ENCODE results near the gene TP73. TPM values are rescaled to one million over a fixed set of nuclear protein-coding genes. Genes with fewer than 3 reads are reported as not detected.
"Not testable (repeated sequence)": the region's sequence is repeated elsewhere in the genome, so short reads cannot be mapped to it uniquely, and the experiment has no call there.

The TP73 gene
- total RNA-seq, 1 donor from 2014 or later = 0.05 TPM

DNA sequence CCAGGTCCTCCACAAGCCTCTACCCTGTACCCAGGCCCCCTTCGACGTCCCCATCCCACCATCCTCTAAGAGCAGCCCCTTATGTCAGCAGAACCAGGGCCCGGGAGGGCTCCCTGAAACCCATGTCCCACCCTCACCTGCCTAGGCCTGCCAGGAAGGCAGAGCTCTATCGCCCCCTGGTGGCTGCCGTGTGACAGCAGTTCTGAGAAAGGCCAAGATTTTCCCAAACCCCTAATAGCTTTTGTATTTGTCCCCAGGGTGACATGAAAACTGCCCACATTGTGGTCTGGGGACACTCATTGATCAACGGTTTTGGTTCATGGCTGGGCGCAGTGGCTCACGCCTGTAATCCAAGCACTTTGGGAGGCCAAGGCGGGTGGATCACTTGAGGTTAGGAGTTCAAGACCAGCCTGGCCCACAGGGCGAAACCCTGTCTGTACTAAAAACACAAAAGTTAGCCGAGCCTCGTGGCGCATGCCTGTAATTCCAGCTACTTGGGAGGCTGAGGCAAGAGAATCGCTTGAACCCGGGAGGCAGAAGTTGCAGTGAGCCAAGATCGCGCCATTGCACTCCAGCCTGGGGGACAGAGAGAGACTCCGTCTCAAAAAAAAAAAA, 72.2 kb downstream of the TP73 start:
- peaks cover 35% of the 10 kb centered on the region for H3K27me3 ChIP-seq (ENCODE audit: low read depth)
- H3K27ac ChIP-seq (replicated peaks) = not testable (repeated sequence)

DNA sequence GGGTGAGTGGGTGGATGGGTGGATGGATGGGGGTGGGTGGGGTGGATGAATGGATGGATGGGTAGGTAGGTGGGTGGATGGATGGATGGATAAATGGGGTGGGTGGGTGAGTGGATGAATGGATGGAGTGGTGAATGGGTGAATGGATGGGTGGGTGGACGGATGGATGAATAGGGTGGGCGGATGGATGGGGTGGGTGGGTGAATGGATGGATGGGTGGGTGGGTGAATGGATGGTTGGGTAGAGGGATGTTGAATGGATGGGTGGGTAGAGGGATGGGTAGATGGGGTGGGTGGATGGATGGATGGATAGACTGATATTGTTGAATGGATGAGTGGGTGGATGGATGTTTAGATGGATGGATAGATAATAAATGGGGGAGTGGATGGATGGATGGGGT, 73.0 kb downstream of the TP73 start:
- Histone ChIP-seq H3K4me1 (peaks cover 5% of the 10 kb centered on the region), H3K4me3 (no peak overlapping the region), H3K27me3 (ENCODE audit: low read depth) (peaks cover 43% of the 10 kb centered on the region), H3K9me3 (replicated peaks) (no peaks in the 10 kb centered on the region), H3K27ac (replicated peaks) (no peak overlapping the region), H3K36me3 (no peaks in the 10 kb centered on the region)
- DNase-seq = no peak
- TF ChIP-seq, protein P1, sequence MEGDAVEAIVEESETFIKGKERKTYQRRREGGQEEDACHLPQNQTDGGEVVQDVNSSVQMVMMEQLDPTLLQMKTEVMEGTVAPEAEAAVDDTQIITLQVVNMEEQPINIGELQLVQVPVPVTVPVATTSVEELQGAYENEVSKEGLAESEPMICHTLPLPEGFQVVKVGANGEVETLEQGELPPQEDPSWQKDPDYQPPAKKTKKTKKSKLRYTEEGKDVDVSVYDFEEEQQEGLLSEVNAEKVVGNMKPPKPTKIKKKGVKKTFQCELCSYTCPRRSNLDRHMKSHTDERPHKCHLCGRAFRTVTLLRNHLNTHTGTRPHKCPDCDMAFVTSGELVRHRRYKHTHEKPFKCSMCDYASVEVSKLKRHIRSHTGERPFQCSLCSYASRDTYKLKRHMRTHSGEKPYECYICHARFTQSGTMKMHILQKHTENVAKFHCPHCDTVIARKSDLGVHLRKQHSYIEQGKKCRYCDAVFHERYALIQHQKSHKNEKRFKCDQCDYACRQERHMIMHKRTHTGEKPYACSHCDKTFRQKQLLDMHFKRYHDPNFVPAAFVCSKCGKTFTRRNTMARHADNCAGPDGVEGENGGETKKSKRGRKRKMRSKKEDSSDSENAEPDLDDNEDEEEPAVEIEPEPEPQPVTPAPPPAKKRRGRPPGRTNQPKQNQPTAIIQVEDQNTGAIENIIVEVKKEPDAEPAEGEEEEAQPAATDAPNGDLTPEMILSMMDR (IDR thresholded peaks at IDR 0.05; ENCODE audit: borderline replicate concordance) = no peak
- intact Hi-C loops (cut with micrococcal nuclease) = no loop called here

More for the DNA sequence above, 72.2 kb downstream of the TP73 start:
- H3K9me3 ChIP-seq (replicated peaks); H3K36me3 ChIP-seq; intact Hi-C loops (cut with micrococcal nuclease); H3K4me1 ChIP-seq; H3K4me3 ChIP-seq: not testable (repeated sequence)
- TF ChIP-seq, protein P1 (IDR thresholded peaks at IDR 0.05; ENCODE audit: borderline replicate concordance) = peak; percentile 96
- peak; percentile 60 for DNase-seq

DNA sequence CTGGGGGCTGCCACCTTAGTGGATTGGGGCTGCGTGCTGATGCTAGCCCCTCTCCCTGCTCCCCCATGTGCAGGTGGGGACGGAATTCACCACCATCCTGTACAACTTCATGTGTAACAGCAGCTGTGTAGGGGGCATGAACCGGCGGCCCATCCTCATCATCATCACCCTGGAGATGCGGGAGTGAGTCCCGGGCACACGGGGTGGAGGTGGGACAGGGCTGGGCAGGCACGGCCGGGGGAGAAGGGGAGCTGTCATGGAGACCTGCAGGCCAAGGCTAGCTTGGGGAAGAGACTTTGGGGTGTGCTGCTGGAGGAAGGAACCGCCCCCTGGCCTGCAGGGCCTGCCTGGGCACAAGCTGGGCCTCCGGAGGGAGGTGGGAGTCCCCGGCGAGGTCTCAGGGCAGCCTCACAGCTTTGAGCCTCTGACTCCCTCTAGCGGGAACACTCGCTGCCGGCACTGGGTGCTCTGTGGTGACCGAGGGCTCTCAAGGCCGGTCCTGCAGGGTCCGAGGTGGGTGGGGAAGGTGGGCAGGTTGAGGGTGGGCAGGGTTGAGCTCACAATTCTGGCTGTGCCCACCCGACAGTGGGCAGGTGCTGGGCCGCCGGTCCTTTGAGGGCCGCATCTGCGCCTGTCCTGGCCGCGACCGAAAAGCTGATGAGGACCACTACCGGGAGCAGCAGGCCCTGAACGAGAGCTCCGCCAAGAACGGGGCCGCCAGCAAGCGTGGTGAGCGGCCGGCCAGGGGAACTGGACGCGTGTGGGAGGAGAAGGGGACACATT, 74.9 kb downstream of the TP73 start:
- Histone ChIP-seq H3K36me3 (no peaks in the 10 kb centered on the region), H3K27ac (replicated peaks) (no peak overlapping the region), H3K9me3 (replicated peaks) (no peaks in the 10 kb centered on the region), H3K4me3 (no peak overlapping the region), H3K4me1 (peaks cover 11% of the 10 kb centered on the region), H3K27me3 (ENCODE audit: low read depth) (peaks cover 62% of the 10 kb centered on the region)
- TF ChIP-seq, protein P1 (IDR thresholded peaks at IDR 0.05; ENCODE audit: borderline replicate concordance) = peak; percentile 56
- no peak for DNase-seq
- intact Hi-C loops (cut with micrococcal nuclease) = no loop called here

DNA sequence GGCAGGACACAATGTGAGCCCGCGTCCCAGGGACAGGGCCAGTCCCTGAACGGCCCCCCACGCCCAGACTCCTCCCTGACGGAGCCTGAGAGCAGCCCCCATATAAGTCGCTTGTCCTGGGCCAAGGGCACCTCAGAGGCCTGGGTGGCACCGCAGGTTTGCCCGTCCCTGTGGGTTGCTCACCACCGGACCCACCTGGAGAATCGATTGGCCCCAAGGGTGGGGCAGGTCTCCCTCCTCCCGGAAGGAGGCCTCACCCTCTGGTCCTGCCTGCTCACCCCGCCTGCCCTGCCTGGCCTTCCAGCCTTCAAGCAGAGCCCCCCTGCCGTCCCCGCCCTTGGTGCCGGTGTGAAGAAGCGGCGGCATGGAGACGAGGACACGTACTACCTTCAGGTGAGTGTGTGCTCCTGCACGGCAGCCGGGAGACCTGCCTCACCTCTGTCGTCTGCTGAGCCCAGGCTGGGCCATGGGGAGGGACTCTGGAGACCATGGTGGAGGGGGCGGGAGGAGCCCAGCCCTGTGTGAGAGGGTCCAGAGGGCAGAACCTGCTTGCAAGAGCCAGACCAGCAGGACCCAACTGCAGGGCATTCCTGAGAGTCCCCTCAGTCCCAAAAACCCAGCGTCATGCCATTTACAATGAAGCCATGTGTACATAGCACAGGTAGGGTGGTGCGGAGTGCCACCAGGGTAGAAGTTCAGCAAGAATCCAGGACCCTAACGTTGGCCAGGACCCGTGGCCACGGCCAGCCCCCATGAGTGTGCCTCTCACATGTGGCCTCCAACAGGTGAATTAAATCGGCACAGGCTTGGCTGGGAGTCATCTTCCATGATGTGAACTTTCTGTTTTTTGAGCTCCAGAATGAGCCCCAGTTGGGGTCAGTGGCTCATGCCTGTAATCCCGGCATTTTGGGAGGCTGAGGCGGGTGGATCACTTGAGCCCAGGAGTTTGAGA, 75.8 kb downstream of the TP73 start:
- intact Hi-C loops (cut with micrococcal nuclease) = no loop called here
- DNase-seq = no peak
- TF ChIP-seq, protein P1 (IDR thresholded peaks at IDR 0.05; ENCODE audit: borderline replicate concordance) = no peak
- no peaks in the 10 kb centered on the region for H3K36me3 ChIP-seq
- peaks cover 71% of the 10 kb centered on the region for H3K27me3 ChIP-seq (ENCODE audit: low read depth)
- no peak overlapping the region for H3K4me3 ChIP-seq
- no peaks in the 10 kb centered on the region for H3K9me3 ChIP-seq (replicated peaks)
- H3K4me1 ChIP-seq = peaks cover 19% of the 10 kb centered on the region
- no peak overlapping the region for H3K27ac ChIP-seq (replicated peaks)

Measured in left ventricle myocardium inferior (tissue), 1 donor.